OCI-LY7 (cell line): ENCODE data around the gene CCDC159. TPM values are rescaled to one million over a fixed set of nuclear protein-coding genes. Genes with fewer than 3 reads are reported as not detected.
A peak's percentile ranks its signal among the peaks of the same experiment; 100 is the strongest.

Source experiments
- BruUV-seq: library from RNA; stranded (reverse); fragments of 400-500 nt; replicated peaks from 2 replicates; lab custom pipeline; 2021; lab: Mats Ljungman, UMichigan
- CTCF ChIA-PET: fragments of 300-600 bp; sonication (Branson Sonifier 250); formaldehyde crosslinking; loops from one replicate; lab custom pipeline; 2022; ENCODE audit warnings: antibody characterized with exemption; ENCODE audit not compliant: unreplicated experiment; lab: Charles Lee
- POLR2A ChIA-PET: fragments of 300-600 bp; sonication (Branson Sonifier 250); formaldehyde crosslinking; loops from one replicate; lab custom pipeline; 2022; ENCODE audit warnings: antibody characterized with exemption; lab: Charles Lee
- DNase-seq: peaks from one replicate; pipeline ENCODE4 v3.0.0-alpha.2; 2015; ENCODE audit warnings: low spot score
- H2AFZ ChIP-seq: fragments of 200-600 bp; sonication (generic), shearing (Covaris generic); 2 replicates; pipeline ENCODE4 v1.6.1; 2014; ENCODE audit warnings: mild to moderate bottlenecking, antibody characterized with exemption, low read length, moderate library complexity
- H3K27ac ChIP-seq: fragments of 200-600 bp; sonication (generic); 2 replicates; pipeline ENCODE4 v1.5.1; 2014; ENCODE audit warnings: mixed run types, low read depth, mild to moderate bottlenecking, moderate library complexity, low read length, inconsistent platforms; ENCODE audit not compliant: poor library complexity, severe bottlenecking
- H3K36me3 ChIP-seq: fragments of 200-600 bp; sonication (generic); 2 replicates; pipeline ENCODE4 v1.6.1; 2014; ENCODE audit warnings: mild to moderate bottlenecking, antibody characterized with exemption, low read length, moderate library complexity, mixed read lengths; ENCODE audit not compliant: insufficient read depth
- H3K4me1 ChIP-seq: fragments of 200-600 bp; sonication (generic); 2 replicates; pipeline ENCODE4 v1.5.1; 2014; ENCODE audit warnings: mild to moderate bottlenecking, low read length; ENCODE audit not compliant: insufficient read depth, poor library complexity, severe bottlenecking
- H3K4me2 ChIP-seq: fragments of 200-600 bp; sonication (generic); 2 replicates; pipeline ENCODE4 v1.6.1; 2014; ENCODE audit warnings: mild to moderate bottlenecking, low read length
- H3K4me3 ChIP-seq: fragments of 200-600 bp; sonication (generic); 2 replicates; pipeline ENCODE4 v1.5.1; 2014; ENCODE audit warnings: mild to moderate bottlenecking, low read depth, low read length; ENCODE audit not compliant: poor library complexity, severe bottlenecking
- H3K79me2 ChIP-seq: fragments of 200-600 bp; sonication (generic); 2 replicates; pipeline ENCODE4 v1.6.1; 2016; ENCODE audit warnings: low read depth, mild to moderate bottlenecking, low read length, moderate library complexity, mixed read lengths; ENCODE audit not compliant: insufficient read depth
- H3K9me2 ChIP-seq: fragments of 200-600 bp; sonication (generic); 2 replicates; pipeline ENCODE4 v1.6.1; 2016; ENCODE audit warnings: mild to moderate bottlenecking, low read length, mixed read lengths; ENCODE audit not compliant: insufficient read depth
- H3K9me3 ChIP-seq: fragments of 200-600 bp; sonication (generic); 2 replicates; pipeline ENCODE4 v1.6.1; 2014; ENCODE audit warnings: mild to moderate bottlenecking, mixed run types, low read length, mixed read lengths
- H4K20me1 ChIP-seq: fragments of 200-600 bp; sonication (generic); 2 replicates; pipeline ENCODE4 v1.6.1; 2014; ENCODE audit warnings: mild to moderate bottlenecking, antibody characterized with exemption, low read length, moderate library complexity, mixed read lengths; ENCODE audit not compliant: insufficient read depth
- CTCF ChIP-seq: fragments of 200-600 bp; sonication (generic); conservative IDR thresholded peaks from 2 replicates; pipeline ENCODE4 v1.5.1; 2014; ENCODE audit warnings: mild to moderate bottlenecking, antibody characterized with exemption, low read length, moderate library complexity, mixed read lengths
- EZH2phosphoT487 ChIP-seq: fragments of 200-600 bp; sonication (generic); IDR thresholded peaks from 2 replicates; pipeline ENCODE4 v1.6.1; 2018; ENCODE audit warnings: low read depth, borderline replicate concordance, mild to moderate bottlenecking, mixed run types, antibody characterized with exemption, low read length, moderate library complexity, mixed read lengths
- intact Hi-C: fragments of 100-400 bp; cut with micrococcal nuclease; formaldehyde crosslinking; loops from one replicate; pipeline ENCODE4 v1.10.0; 2022; ENCODE audit not compliant: unreplicated experiment
- total RNA-seq, 2 experiments: library from RNA; depleted of rRNA in 1 of 2; stranded (reverse); fragments of >200 nt in 1 of 2; shearing (Covaris generic) in 1 of 2; gene quantifications; 2 replicates each; pipeline ENCODE4 v1.2.3, GENCODE V29; 2014 to 2022

CCDC159 gene
- total RNA-seq, 2 experiments from 2014 or later: 13.3 to 18.9 TPM

GRCh38 chr19:11377237-11377636 is 30.9 kb downstream of the CCDC159 start:
- peak overlapping the region; percentile 73 for H3K4me2 ChIP-seq
- ChIA-PET POLR2A (interaction anchor here (0.7 to 1.7 kb wide), 4 partner anchors 37 to 458 kb away, joined by 4 to 7 read pairs (median 4); partner anchors contain the start of gene RAB3D), CTCF (interaction anchor here (2.6 kb wide), 1 partner anchor 105 kb away, joined by 11 read pairs; no protein-coding TSS in a partner anchor)
- peaks cover 57% of the 10 kb centered on the region for H3K4me1 ChIP-seq
- intact Hi-C loops: no loop called here
- H4K20me1 ChIP-seq: no peaks in the 10 kb centered on the region
- peak overlapping the region; percentile 77 for H2AFZ ChIP-seq
- H3K9me2 ChIP-seq: no peaks in the 10 kb centered on the region
- H3K79me2 ChIP-seq: peaks cover 26% of the 10 kb centered on the region
- BruUV-seq: no TSS peak
- H3K36me3 ChIP-seq: peaks cover 18% of the 10 kb centered on the region; the same call in 1 of the 2 replicates
- H3K27ac ChIP-seq: peak overlapping the region; percentile 80
- DNase-seq: peak; percentile 79
- peak overlapping the region; percentile 87 for H3K4me3 ChIP-seq
- H3K9me3 ChIP-seq: no peaks in the 10 kb centered on the region
- TF ChIP-seq CTCF (no peak), EZH2phosphoT487 (no peak)

GRCh38 chr19:11377756-11378155 is 31.4 kb downstream of the CCDC159 start:
- Histone ChIP-seq H2AFZ (no peak overlapping the region; the same call in 1 of the 2 replicates), H3K4me3 (peak overlapping the region; percentile 87), H3K9me3 (no peaks in the 10 kb centered on the region), H3K4me1 (peaks cover 60% of the 10 kb centered on the region), H3K9me2 (no peaks in the 10 kb centered on the region), H3K27ac (peak overlapping the region; percentile 80), H3K79me2 (peaks cover 26% of the 10 kb centered on the region), H4K20me1 (no peaks in the 10 kb centered on the region), H3K36me3 (peaks cover 18% of the 10 kb centered on the region; the same call in 1 of the 2 replicates), H3K4me2 (peak overlapping the region; percentile 37; the same call in 1 of the 2 replicates)
- TF ChIP-seq CTCF: no peak
- TF ChIP-seq EZH2phosphoT487: no peak
- POLR2A ChIA-PET: interaction anchor here (1.5 to 1.7 kb wide), 2 partner anchors 38 to 105 kb away, joined by 4 to 5 read pairs; partner anchors contain the start of gene RAB3D
- intact Hi-C loops: no loop called here
- DNase-seq: no peak
- BruUV-seq: no TSS peak
- CTCF ChIA-PET: interaction anchor here (2.6 kb wide), 1 partner anchor 105 kb away, joined by 11 read pairs; no protein-coding TSS in a partner anchor
